A673 (cell line): ENCODE measurements around the gene GCC1. TPM values are rescaled to one million over a fixed set of nuclear protein-coding genes. Genes with fewer than 3 reads are reported as not detected.
"Not testable (repeated sequence)": the region's sequence is repeated elsewhere in the genome, so short reads cannot be mapped to it uniquely, and the experiment has no call there.

ENCODE experiments used
- BruUV-seq: library from RNA; stranded (reverse); fragments of 400-500 nt; replicated peaks from 2 replicates; lab custom pipeline; 2021; lab: Mats Ljungman, UMichigan
- CTCF ChIA-PET: fragments of 300-600 bp; sonication (Branson Sonifier 250); formaldehyde crosslinking; loops from one replicate; lab custom pipeline; 2022; ENCODE audit warnings: antibody characterized with exemption; lab: Charles Lee
- POLR2A ChIA-PET: fragments of 300-600 bp; sonication (Branson Sonifier 250); formaldehyde crosslinking; loops from one replicate; lab custom pipeline; 2022; ENCODE audit warnings: antibody characterized with exemption; ENCODE audit not compliant: low non-redundant PET; lab: Charles Lee
- DNase-seq: peaks from one replicate; pipeline ENCODE4 v3.0.0-alpha.2; 2015; ENCODE audit warnings: low spot score
- H3K27ac ChIP-seq: fragments of 200-600 bp; sonication (generic); 2 replicates; pipeline ENCODE4 v1.5.1; 2016; ENCODE audit warnings: mixed run types, low read depth, mild to moderate bottlenecking, mixed read lengths, antibody characterized with exemption, low read length; ENCODE audit not compliant: poor library complexity, severe bottlenecking
- H3K27me3 ChIP-seq: fragments of 200-600 bp; sonication (generic); replicated peaks from 2 replicates; pipeline ENCODE4 v1.6.1; 2017; ENCODE audit warnings: mixed run types, low read depth, mild to moderate bottlenecking, mixed read lengths, antibody characterized with exemption, low read length; ENCODE audit not compliant: insufficient read depth, poor library complexity
- H3K36me3 ChIP-seq: fragments of 200-600 bp; sonication (generic); 2 replicates; pipeline ENCODE4 v1.6.1; 2016; ENCODE audit warnings: mixed run types, mild to moderate bottlenecking, mixed read lengths, antibody characterized with exemption, low read length; ENCODE audit not compliant: insufficient read depth, poor library complexity, severe bottlenecking
- H3K4me1 ChIP-seq: fragments of 200-600 bp; sonication (generic); 2 replicates; pipeline ENCODE4 v1.6.1; 2017; ENCODE audit warnings: mixed run types, mild to moderate bottlenecking, mixed read lengths, antibody characterized with exemption, low read length; ENCODE audit not compliant: insufficient read depth, poor library complexity, severe bottlenecking
- H3K4me3 ChIP-seq: fragments of 200-600 bp; sonication (generic); 2 replicates; pipeline ENCODE4 v1.5.1; 2016; ENCODE audit warnings: low read depth, mixed run types, mild to moderate bottlenecking, mixed read lengths, low read length; ENCODE audit not compliant: poor library complexity, severe bottlenecking
- H3K9me3 ChIP-seq: fragments of 200-600 bp; sonication (generic); 2 replicates; pipeline ENCODE4 v1.6.1; 2016; ENCODE audit warnings: mixed run types, low read depth, mild to moderate bottlenecking, mixed read lengths, antibody characterized with exemption, low read length; ENCODE audit not compliant: poor library complexity, severe bottlenecking
- CTCF ChIP-seq: fragments of 300-800, 200-600 bp; sonication (generic); conservative IDR thresholded peaks from 2 replicates; pipeline ENCODE4 v1.5.1; 2017; ENCODE audit warnings: low read depth, mild to moderate bottlenecking, antibody characterized with exemption, low read length, moderate library complexity, mixed read lengths
- EZH2 ChIP-seq: fragments of 200-600 bp; sonication (generic); IDR thresholded peaks from 2 replicates; pipeline ENCODE4 v1.6.1; 2017; ENCODE audit warnings: borderline replicate concordance, low read depth, mild to moderate bottlenecking, mixed read lengths, antibody characterized with exemption, low read length; ENCODE audit not compliant: poor library complexity, severe bottlenecking
- intact Hi-C: fragments of 100-400 bp; cut with micrococcal nuclease; formaldehyde crosslinking; loops from one replicate; pipeline ENCODE4 v1.10.0; 2022; ENCODE audit not compliant: unreplicated experiment
- total RNA-seq: library from RNA; stranded (reverse); gene quantifications from 2 replicates; pipeline ENCODE4 v1.2.3, GENCODE V29; 2021

Gene GCC1
- total RNA-seq, 1 experiment from 2014 or later: 15.2 TPM

GRCh38 chr7:127541548-127541947 is 43.8 kb downstream of the GCC1 start:
- POLR2A ChIA-PET: no interaction called here
- no peaks in the 10 kb centered on the region for H3K4me1 ChIP-seq
- H3K36me3 ChIP-seq: no peaks in the 10 kb centered on the region
- no TSS peak for BruUV-seq
- no peak for DNase-seq
- intact Hi-C loops: no loop called here
- no peak overlapping the region for H3K27ac ChIP-seq
- H3K4me3 ChIP-seq: no peak overlapping the region
- H3K27me3 ChIP-seq: no peaks in the 10 kb centered on the region
- H3K9me3 ChIP-seq: no peaks in the 10 kb centered on the region
- no peak for TF ChIP-seq CTCF
- no peak for TF ChIP-seq EZH2
- CTCF ChIA-PET: no interaction called here

- BruUV-seq, H3K9me3 ChIP-seq, H3K4me1 ChIP-seq, H3K4me3 ChIP-seq, POLR2A ChIA-PET, H3K36me3 ChIP-seq, H3K27ac ChIP-seq, DNase-seq, CTCF ChIA-PET, intact Hi-C loops, H3K27me3 ChIP-seq: not testable (repeated sequence)
Observed at GRCh38 chr7:127540461-127540860, 44.9 kb downstream of the GCC1 start.

GRCh38 chr7:127539116-127539515 is 46.3 kb downstream of the GCC1 start:
- no peak for DNase-seq
- no peak overlapping the region for H3K27ac ChIP-seq
- no peak overlapping the region for H3K4me3 ChIP-seq
- H3K9me3 ChIP-seq: no peaks in the 10 kb centered on the region
- no peak for TF ChIP-seq CTCF
- TF ChIP-seq EZH2: no peak
- BruUV-seq: no TSS peak
- ChIA-PET POLR2A (no interaction called here), CTCF (no interaction called here)
- H3K27me3 ChIP-seq: no peaks in the 10 kb centered on the region
- no peaks in the 10 kb centered on the region for H3K4me1 ChIP-seq
- H3K36me3 ChIP-seq: no peaks in the 10 kb centered on the region
- intact Hi-C loops: no loop called here

- H3K4me3 ChIP-seq: no peak overlapping the region
- CTCF ChIA-PET: no interaction called here
- BruUV-seq: no TSS peak
- POLR2A ChIA-PET: no interaction called here
- no peak for TF ChIP-seq CTCF
- TF ChIP-seq EZH2: no peak
- no peaks in the 10 kb centered on the region for H3K27me3 ChIP-seq
- intact Hi-C loops: no loop called here
- no peaks in the 10 kb centered on the region for H3K36me3 ChIP-seq
- DNase-seq: no peak
- H3K4me1 ChIP-seq: no peaks in the 10 kb centered on the region
- H3K27ac ChIP-seq: no peak overlapping the region
- H3K9me3 ChIP-seq: no peaks in the 10 kb centered on the region
Observed at GRCh38 chr7:127536741-127537140, 48.7 kb downstream of the GCC1 start.
